K562 (cell line): Measurements from ENCODE around the gene FOS. TPM values are rescaled to one million over a fixed set of nuclear protein-coding genes. Genes with fewer than 3 reads are reported as not detected.

ENCODE experiments used
- ATAC-seq: fragments of 200-7000 bp; cut with Tn5 transposase; 3 replicates; pipeline ENCODE4 v1.9.1; 2020; ENCODE audit warnings: moderate library complexity
- BruUV-seq: library from RNA; stranded (reverse); fragments of 400-500 nt; replicated peaks from 2 replicates; lab custom pipeline; 2021; lab: Mats Ljungman, UMichigan
- CTCF ChIA-PET: fragments of 300-600 bp; formaldehyde crosslinking; extraction: SDS; loops from one replicate; lab custom pipeline; 2021; ENCODE audit warnings: low intra/inter-chr PET ratio; lab: Yijun Ruan, JAX
- POLR2A ChIA-PET: fragments of 300-600, 350-650 bp; sonication (Branson Sonifier 250); formaldehyde crosslinking; extraction: SDS; loops from one replicate; lab custom pipeline; 2021; ENCODE audit warnings: antibody characterized with exemption, inconsistent platforms; lab: Yijun Ruan, JAX
- DNase-seq, 4 experiments: peaks; one replicate each; pipeline versions ENCODE4 v3.0.0 to v3.0.0-alpha.2; 2011 to 2018; ENCODE audit warnings: low spot score in 3 of 4, mixed read lengths in 3 of 4; ENCODE audit errors: extremely low read depth in 1 of 4
- FAIRE-seq: peaks from 2 replicates; lab custom pipeline; 2011; peaks lifted over from hg19 to GRCh38; lab: Jason Lieb, UNC
- H2AFZ ChIP-seq: 2 replicates; pipeline ENCODE4 v1.6.0; 2011; ENCODE audit warnings: low read depth, low read length, control low read depth, inconsistent platforms
- H3K27ac ChIP-seq: fragments of 200-600 bp; 3 replicates; pipeline ENCODE4 v1.8.0; 2011; ENCODE audit warnings: low read depth, mild to moderate bottlenecking, control low read depth, inconsistent platforms, low read length, moderate library complexity, mixed read lengths; ENCODE audit errors: extremely low read depth
- H3K27me3 ChIP-seq, 2 experiments: fragments of 300-600 bp in 1 of 2; 2 replicates in 1 of 2; 3 replicates in 1 of 2; pipeline versions ENCODE4 v1.6.0 to v1.8.0; 2011; ENCODE audit warnings: inconsistent platforms in 2 of 2, low read length in 2 of 2, mild to moderate bottlenecking in 1 of 2, mixed read lengths in 1 of 2, moderate library complexity in 1 of 2; ENCODE audit not compliant: control insufficient read depth in 2 of 2, insufficient read depth in 2 of 2
- H3K36me3 ChIP-seq: fragments of 300-600 bp; 3 replicates; pipeline ENCODE4 v1.8.0; 2011; ENCODE audit warnings: mild to moderate bottlenecking, low read length, inconsistent platforms; ENCODE audit not compliant: control insufficient read depth, insufficient read depth
- H3K4me1 ChIP-seq, 2 experiments: fragments of 200-600 bp in 1 of 2; replicated peaks in 1 of 2; 2 replicates in 1 of 2; 3 replicates in 1 of 2; pipeline versions ENCODE4 v1.5.1 to v1.8.0; 2011; ENCODE audit warnings: inconsistent platforms in 2 of 2, low read length in 2 of 2, mild to moderate bottlenecking in 1 of 2, mixed read lengths in 1 of 2, moderate library complexity in 1 of 2; ENCODE audit not compliant: control insufficient read depth in 2 of 2, insufficient read depth in 2 of 2
- H3K4me2 ChIP-seq: 2 replicates; pipeline ENCODE4 v1.6.1; 2011; ENCODE audit warnings: low read length, control low read depth, inconsistent platforms, mixed read lengths; ENCODE audit not compliant: insufficient read depth
- H3K4me3 ChIP-seq: fragments of 200-600 bp; sonication (generic), shearing (Covaris generic); 2 replicates; pipeline ENCODE4 v1.5.1; 2016; ENCODE audit warnings: control low read depth, inconsistent platforms
- H3K79me2 ChIP-seq: fragments of 200-600 bp; 3 replicates; pipeline ENCODE4 v1.8.0; 2011; ENCODE audit warnings: low read length, inconsistent platforms; ENCODE audit not compliant: control insufficient read depth, insufficient read depth
- H3K9ac ChIP-seq, 2 experiments: 2 replicates each; pipeline versions ENCODE4 v1.6.0 to v1.6.1; 2011; ENCODE audit warnings: low read depth in 2 of 2, low read length in 2 of 2, control low read depth in 1 of 2, inconsistent platforms in 1 of 2, mild to moderate bottlenecking in 1 of 2, mixed read lengths in 1 of 2; ENCODE audit not compliant: insufficient read depth in 1 of 2
- H3K9me1 ChIP-seq: one replicate; pipeline ENCODE4 v1.6.0; 2011; ENCODE audit warnings: inconsistent platforms, mild to moderate bottlenecking, low read length, moderate library complexity; ENCODE audit not compliant: control insufficient read depth, insufficient read depth
- H3K9me3 ChIP-seq: replicated peaks from 2 replicates; pipeline ENCODE4 v1.5.1; 2011; ENCODE audit warnings: low read depth, low read length, inconsistent platforms; ENCODE audit not compliant: control insufficient read depth, insufficient read depth
- H4K20me1 ChIP-seq: replicated peaks from 2 replicates; pipeline ENCODE4 v1.6.1; 2011; ENCODE audit warnings: low read length, inconsistent platforms, mixed read lengths; ENCODE audit not compliant: control insufficient read depth, insufficient read depth
- AFF4 ChIP-seq: sonication (generic); formaldehyde crosslinking; IDR thresholded peaks from 2 replicates; pipeline ENCODE4 v1.8.0; 2023; ENCODE audit warnings: mild to moderate bottlenecking, missing genetic modification reagents
- FOXA3 ChIP-seq, 2 experiments: fragments of 450-650 bp in 1 of 2; sonication (generic) in 1 of 2; formaldehyde crosslinking; IDR thresholded peaks in 1 of 2; conservative IDR thresholded peaks in 1 of 2; 2 replicates each; pipeline versions ENCODE4 v1.4.0 to v1.8.0; 2020 to 2022; ENCODE audit warnings: mild to moderate bottlenecking in 2 of 2, missing genetic modification reagents in 1 of 2
- WGBS: fragments of 100-300 bp; shearing (Covaris generic); methylation state at CpG from one replicate; pipeline ENCODE4 v1.1.6; 2016; ENCODE audit warnings: low coverage, mixed read lengths; ENCODE audit not compliant: insufficient coverage; ENCODE audit errors: missing lambda C conversion rate; 5-methylcytosine and 5-hydroxymethylcytosine counted together
- in situ Hi-C: fragments of 300-500 bp; cut with MboI; formaldehyde crosslinking; loops from 4 replicates; pipeline ENCODE4 v1.15.0; 2018; ENCODE audit warnings: inconsistent platforms, mixed read lengths
- intact Hi-C: fragments of 100-400 bp; cut with micrococcal nuclease; formaldehyde crosslinking; loops from 2 replicates; pipeline ENCODE4 v1.14.2; 2022
- polyA plus RNA-seq, 8 experiments: library from polyadenylated mRNA; depleted of rRNA in 4 of 8; stranded (reverse) in 5 of 8; unstranded in 3 of 8; fragments of >200 nt; fragmentation: Nextera tagmentation in 2 of 8; fragmentation: Illumina TruSeq in 1 of 8; extraction: Ambion mirVana in 2 of 8; extraction: Trizol in 1 of 8; gene quantifications; 2 replicates each; pipeline versions ENCODE4 v1.2.1 to v1.2.3, GENCODE V29; 2011 to 2014; ENCODE audit warnings: inconsistent platforms in 1 of 8, missing spikeins in 1 of 8
- total RNA-seq, 7 experiments: library from RNA; depleted of rRNA in 6 of 7; stranded (reverse); fragments of >200 nt in 6 of 7; fragmentation: Illumina TruSeq in 2 of 7; extraction: Trizol in 2 of 7; gene quantifications; 2 replicates each; pipeline versions ENCODE4 v1.2.1 to v1.2.3, GENCODE V29; 2011 to 2021; ENCODE audit warnings: low replicate concordance in 1 of 7

The FOS gene
- total and polyA plus RNA-seq, 9 of the 15 experiments (the other 6 are each of a cell fraction or from before 2014, with no cell fraction given) = 0.54 to 13.8 (median 8.9) TPM

- CTCF ChIA-PET = no interaction called here
- no peak overlapping the region for H2AFZ ChIP-seq
- TF ChIP-seq FOXA3 (CRISPR knock-in tag; conservative IDR thresholded peaks at IDR 0.05 in 1 of 2, IDR thresholded peaks at IDR 0.05 in 1 of 2) (no peak), AFF4 (CRISPR knock-in tag) (0 out of 2 replicates have a peak, but pooled peaks have one; percentile 6)
- DNase-seq = no peak
- H3K27ac ChIP-seq = no peak overlapping the region
- no peaks in the 10 kb centered on the region for H3K27me3 ChIP-seq
- peak overlapping the region in 1 of 2 experiments; percentile 62; a peak in 1 of 4 replicates for H3K9ac ChIP-seq
- intact Hi-C loops (no loop called here), in situ Hi-C loops (no loop called here)
- WGBS = 64% methylated on average over 1 of the region's 1 CpG
- no peak overlapping the region for H3K4me3 ChIP-seq
- H3K9me1 ChIP-seq = no peaks in the 10 kb centered on the region
- no TSS peak for BruUV-seq
- H3K36me3 ChIP-seq = peaks cover 18% of the 10 kb centered on the region; the same call in 2 of the 3 replicates
- H3K9me3 ChIP-seq = no peaks in the 10 kb centered on the region
- H3K79me2 ChIP-seq = peaks cover 5% of the 10 kb centered on the region; the same call in 1 of the 3 replicates
- POLR2A ChIA-PET = interaction anchor here (1.0 to 3.5 kb wide), 5 partner anchors 9 to 49 kb away, joined by 3 to 24 read pairs (median 6); no protein-coding TSS in a partner anchor
- H3K4me1 ChIP-seq = peaks cover 29 to 39% of the 10 kb centered on the region in 2 experiments
- FAIRE-seq = no peak
- H3K4me2 ChIP-seq = no peak overlapping the region; the same call in 1 of the 2 replicates
- peaks cover 10% of the 10 kb centered on the region; the same call in 1 of the 2 replicates for H4K20me1 ChIP-seq
- ATAC-seq = no peak
Observed at GRCh38 chr14:75281654-75282019, 3.0 kb downstream of the FOS start.
